ENCODE results near the gene HABP2. TPM values are rescaled to one million over a fixed set of nuclear protein-coding genes. Genes with fewer than 3 reads are reported as not detected.

HABP2 gene
- 1 to 10 TPM in 1 of 5 donors, under 1 TPM in 4; 0.15 to 1.3 (median 0.49) TPM for polyA plus RNA-seq (ENCODE audit: insufficient read depth in 1 of 5, insufficient read length in 5 of 5, low replicate concordance in 1 of 5)
- long read RNA-seq, donor 1, result 0 reads
- long read RNA-seq, donor 2, partial matches to known transcripts, result 0 of 1 reads
- long read RNA-seq, donor 2, other reads (novel, unspliced or antisense), result 0 of 1 reads
- long read RNA-seq, donor 3, result 0 reads
- long read RNA-seq, donor 4, result 0 reads
- long read RNA-seq, donor 5, result 0 reads
- long read RNA-seq, donor 6, result 0 reads
- long read RNA-seq, donor 7, result 0 reads
- long read RNA-seq, donor 8, result 0 reads

DNA sequence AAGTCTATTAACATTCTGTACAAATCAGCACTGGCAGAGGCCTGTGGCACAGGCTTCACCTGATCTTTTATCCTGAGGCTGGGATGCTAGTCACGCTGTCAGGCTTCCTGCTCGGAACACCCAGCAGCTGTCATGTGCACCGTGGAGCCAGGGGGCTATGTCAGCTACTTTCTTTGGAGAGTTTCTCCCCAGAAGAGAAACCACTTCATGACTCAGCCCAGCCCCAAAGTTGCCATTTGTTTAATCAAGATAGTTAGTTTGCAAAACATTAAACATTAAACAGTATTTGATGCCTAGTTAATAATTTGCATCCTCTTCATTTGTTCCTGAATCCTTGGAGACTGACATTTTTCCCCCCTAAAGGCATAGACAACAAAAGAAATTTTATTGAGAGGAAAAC lies at the start of gene HABP2:
HABP2 (plus strand) TSS at position 353 of the 400 bp plus-strand sequence. CDS start 69 bp downstream, outside the sequence.
- no peak for DNase-seq

DNA sequence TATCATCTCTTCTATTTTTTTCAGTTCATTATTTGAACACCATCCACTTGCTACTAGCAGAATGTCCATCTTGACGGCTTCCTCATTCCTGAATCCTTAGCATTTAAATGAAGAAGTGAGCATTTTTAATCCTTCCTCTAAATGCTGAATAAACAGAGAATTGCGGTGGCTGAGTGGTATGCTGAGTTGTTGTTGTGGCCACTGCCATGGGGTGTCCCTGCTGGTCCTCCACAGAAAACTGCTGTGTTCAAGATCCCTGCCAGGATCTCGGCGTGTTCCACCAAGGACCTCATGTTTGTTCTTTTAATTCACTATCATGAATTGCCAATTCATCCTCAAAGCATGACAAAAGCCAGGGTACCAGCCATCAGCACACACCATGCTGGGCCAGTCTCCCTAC lies 48.9 kb upstream of the HABP2 start:
- no peak for DNase-seq

DNA sequence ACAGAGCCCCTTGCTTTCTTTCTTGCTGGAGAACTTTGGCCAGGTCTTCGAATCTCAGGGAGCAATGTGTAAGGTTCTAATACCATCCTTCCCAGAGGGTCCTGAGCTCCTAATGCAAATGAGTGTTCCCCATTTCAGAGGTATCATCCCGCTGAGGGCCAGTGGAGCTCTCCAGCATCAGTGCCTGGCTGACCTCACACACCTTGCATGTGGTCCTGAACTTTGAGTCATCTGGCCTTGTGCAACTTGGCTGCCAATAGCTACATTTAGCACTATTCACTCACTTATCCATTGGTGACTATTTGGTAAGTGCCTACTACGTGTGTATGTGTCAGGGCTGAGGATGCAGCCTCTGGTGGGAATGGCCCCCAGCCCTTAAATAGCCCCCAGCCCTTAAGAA lies 48.4 kb upstream of the HABP2 start:
- no peak for DNase-seq

DNA sequence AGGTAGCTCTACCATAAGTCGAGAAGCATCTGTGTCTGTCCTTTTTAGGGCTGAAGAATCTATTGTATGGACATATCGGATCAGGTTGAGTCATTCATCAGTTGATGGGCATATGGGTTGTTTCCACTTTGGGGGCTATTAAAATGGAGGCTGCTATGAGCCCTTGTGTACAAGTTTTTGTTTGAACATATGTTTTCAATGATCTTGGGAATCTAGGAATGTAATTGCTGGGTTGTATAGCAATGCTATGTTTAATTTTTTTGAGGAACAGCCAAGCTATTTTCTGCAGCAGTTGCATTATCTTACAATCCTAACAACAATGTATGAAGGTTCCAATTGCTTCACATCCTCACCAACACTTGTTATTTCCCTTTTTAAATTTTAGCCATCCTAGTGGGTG lies 46.4 kb upstream of the HABP2 start:
- DNase-seq, result no peak

DNA sequence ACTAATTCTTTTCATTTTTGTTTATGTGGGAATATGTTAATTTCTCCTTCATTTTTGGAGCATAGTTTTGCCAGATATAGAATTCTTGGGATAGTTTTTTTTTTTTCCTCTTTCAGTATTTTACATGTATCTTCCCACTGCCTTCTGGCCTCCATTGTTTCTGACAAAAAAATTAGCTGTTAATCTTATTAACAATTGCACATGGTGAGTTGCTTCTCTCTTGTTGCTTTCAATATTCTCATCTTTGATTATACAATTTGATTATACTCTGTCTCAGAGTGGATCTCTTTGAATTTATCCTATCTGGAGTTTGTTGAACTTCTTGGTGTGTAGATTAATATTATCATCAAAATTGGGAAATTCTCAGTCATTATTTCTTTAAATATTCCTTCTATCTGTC lies 41.4 kb upstream of the HABP2 start:
- no peak for DNase-seq

DNA sequence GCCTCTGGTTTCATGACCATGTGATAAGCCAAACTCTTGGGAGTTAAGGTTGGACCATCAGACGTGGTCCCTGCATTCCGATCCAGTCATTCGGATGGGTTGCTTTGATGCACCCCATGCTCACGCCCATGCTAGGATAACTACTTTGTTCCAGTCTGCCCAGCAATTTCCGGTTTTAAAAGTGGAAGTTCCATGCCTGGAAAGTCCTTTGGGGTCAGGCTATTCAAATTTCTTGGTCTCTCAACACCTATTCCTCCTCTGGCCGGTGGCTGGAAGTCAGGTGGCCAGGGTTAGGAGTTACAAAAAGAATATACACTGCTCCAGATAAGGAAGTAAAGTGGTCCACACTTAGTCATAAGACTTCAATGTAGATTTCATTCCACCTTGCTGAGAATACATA lies 37.7 kb upstream of the HABP2 start:
- no peak for DNase-seq

DNA sequence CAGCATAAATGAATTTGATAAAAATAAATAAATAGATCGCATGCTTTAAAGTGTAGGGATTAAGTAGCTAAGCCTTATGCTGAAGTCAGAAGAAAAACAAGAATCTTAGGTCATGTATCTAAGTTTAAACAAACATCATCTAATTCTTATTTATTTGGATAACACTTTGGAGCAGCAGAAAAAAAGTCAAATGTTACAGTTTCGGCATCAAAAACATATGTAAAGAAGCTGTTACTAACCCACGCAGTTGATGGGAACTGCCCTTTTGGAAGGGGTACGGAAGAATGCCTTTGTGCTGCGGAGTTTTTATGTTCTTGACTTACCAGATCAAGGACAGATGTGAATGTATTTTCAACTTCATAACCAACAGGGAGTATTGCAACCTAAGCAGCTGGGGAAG lies 37.3 kb upstream of the HABP2 start:
- DNase-seq, result no peak

DNA sequence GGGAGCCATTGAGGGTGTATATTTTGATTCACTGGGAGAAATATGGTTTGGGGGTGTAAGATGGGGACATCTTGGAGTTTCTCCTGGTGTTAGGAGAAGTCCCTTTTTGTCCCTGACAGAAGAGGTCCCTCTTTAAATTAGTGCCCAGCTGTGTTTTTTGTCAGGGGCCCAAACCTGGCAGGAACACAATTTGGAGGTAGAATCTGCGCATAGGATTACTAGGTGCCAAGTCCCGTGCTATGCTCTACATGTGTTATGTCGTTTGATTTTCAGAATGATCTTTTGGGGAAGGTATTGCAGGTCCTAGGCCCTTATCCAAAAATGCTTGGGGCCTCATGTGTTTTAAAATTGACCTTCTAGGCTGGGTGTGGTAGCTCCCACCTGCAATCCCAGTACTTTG lies 36.8 kb upstream of the HABP2 start:
- no peak for DNase-seq

DNA sequence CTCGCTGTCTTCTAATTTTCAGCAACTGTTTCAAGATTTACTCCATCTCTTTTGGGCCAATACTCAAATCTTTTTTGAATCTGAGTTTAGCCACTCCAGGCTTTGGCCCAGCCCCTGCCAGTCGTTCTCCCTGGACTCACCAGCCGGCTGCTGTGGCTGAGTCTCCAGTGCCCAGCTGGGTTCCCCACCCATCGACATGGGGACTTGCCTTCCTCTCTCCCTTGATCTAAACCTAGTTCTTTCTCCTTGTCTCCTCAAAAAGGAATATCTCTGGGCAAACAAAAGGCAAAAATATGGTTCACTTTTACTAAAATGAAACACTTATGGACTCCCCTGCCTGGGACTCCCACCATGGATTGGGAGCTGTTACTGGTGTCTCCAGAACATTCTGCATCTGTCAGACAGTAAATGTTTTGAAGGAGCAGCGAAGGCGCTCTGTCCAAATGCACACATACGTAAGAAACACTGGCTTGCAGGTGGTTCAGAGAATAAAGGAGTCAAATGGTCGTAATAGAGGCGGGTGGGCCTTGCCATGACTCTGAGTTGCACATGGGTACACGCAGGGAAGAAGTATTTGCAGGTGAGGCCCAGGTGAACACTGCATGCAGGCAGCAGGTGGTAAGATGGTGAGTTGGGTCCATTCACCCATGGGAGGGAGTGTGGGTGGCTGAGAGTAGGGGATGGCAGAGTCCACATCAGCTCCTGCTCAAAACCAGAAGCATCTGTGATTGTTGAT lies 35.5 kb upstream of the HABP2 start:
- no peak for DNase-seq

DNA sequence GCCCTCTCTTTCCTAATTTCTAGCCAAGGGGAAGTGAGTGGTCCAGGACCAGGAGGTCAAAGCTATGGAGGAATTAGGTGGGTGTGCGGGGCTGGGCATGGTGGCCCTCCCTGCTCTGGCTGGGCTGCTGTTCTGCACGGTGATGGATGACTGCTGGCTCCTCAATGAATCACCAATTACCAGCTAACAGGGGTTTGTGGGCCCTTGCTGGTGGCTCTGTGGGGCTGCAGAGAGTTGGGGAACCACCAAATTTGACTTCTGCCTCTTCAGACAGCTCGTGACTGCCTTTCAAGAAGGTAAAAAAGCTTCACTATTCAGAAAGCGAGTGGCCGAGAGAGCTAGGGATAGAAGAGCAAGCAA lies 35.0 kb upstream of the HABP2 start:
- DNase-seq, result no peak

DNA sequence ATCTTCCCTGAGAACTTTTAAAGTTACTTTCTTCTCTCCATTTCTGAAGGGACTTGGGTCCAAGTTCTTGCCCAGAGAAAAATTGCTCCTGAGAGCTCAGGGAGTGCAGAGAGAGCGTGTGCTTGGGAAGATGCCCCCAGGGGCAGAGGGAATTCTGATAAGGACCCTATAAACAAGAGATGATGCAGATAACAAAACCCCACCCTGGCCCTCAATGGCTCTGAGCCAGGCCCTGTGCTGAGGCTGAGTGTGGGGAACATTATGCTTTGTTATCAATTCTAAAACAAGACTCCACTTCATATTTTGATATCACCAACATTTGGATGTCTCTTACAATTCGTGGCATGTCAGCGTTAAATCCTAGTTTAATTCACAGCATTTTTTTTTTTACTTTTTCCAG lies 34.4 kb upstream of the HABP2 start:
- DNase-seq, result no peak

DNA sequence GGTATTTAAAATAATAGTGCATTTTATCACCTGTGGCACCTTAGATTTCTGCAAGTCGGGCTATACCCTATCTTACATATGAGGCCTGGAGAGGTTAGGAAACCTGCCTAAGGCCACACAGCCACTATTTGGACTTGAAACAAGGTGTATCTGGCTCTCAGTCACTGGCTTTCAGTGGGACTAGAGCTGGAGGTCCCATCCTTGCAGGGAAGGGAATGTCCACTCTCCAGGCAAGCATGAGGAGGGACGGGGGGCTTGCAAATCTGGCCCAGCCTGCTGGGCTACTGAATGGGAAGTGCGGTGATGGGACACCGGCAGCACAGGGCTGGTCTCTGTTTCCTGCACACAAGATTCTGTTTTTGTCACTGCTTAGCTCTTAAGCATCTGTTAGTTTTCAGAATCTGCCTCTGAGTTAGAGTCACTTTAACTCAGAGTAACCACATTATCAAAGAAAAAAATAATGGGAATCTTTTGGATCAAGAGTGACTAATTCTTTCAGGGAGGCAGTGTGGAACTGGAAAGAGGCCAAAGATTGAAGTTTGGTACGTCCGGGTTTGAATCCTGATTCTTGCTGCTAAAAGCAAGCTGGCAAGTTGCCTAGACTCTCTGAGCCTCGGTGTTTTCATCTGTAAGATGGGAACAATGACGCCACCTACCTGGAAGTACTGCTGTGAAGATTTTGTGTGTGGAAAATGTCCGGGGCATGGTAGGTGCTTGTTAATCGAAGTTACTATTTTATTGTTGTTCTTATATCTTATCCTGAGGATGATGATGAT lies 33.8 kb upstream of the HABP2 start:
- no peak for DNase-seq

DNA sequence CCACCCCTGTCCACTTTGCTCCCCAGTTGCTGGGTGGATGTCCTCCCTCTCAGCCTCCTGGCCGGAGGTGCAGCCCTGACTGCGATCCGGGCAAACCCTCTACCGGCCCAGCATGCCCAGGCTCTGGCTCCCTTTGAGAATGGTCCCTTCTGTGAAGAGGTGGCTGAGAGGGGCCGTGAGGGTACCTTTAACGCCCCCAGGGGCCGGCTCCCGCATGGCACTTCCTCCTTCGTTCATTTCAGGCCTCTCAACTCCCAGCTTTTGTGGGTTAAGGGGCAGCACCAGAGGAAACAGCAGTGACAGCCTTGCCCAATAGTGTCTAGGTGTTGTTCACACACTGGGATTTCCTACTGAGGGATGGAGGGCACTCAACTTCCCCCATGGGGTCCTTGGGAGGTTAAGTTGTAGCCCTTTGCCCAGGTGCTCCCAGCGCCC lies 33.2 kb upstream of the HABP2 start:
- DNase-seq, result no peak

DNA sequence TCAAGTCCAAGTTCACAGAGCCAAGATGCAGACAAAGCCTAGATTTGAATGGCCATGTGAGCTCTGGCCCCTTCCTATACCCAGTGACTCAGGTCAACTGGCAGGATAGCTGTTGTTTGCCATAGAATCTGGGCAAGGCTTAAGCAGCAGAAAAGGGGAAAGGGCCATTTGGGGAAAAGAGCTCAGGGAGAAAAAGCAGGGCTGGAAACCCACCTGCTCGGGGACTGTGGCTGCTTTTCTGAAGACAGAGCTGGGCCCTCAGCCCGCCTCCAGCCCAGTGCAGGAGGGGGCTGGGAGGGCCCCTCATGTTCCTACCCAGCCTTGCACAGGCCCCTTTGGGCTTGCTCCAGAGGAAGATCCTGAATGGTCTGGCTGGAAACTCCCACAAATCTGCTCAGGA lies 32.6 kb upstream of the HABP2 start:
- DNase-seq, result no peak

DNA sequence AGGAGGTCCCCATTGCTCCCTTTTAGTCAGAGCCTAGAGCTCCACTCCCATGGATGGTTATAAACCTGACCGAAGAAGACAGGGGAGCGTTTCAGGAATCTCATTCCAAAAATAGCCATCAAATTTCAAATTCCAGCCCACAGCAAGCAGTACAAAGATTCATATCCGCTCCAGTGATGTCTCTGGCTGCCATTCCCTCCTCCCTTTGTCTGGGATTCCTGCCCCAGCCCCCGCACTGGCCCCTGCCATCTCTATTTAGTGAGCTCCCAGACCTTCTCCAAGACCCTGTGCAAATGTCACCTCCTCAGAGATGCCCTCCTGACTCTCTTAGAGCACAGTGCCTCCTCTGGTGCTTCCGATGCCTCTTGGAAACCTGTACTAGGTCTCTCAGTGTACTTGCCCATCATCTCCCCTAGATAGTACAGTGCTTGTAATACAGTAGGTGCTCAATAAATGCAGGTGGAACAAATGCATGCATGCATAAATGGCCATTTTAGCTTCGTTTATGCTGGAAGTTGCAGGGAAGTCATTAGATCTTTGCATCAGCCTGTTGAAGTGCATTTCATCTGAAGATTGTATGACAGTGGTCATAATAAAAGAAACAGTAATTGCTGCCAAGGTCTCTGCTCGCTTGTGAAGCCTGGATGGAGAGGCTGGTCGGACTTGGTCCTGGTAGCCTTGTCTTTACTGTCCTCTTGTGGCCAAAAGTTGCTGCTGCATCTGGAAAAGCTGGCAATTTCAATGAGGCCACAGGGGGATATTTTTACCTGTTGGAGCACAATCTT lies 32.0 kb upstream of the HABP2 start:
- DNase-seq, result peak; percentile 65 to 81

DNA sequence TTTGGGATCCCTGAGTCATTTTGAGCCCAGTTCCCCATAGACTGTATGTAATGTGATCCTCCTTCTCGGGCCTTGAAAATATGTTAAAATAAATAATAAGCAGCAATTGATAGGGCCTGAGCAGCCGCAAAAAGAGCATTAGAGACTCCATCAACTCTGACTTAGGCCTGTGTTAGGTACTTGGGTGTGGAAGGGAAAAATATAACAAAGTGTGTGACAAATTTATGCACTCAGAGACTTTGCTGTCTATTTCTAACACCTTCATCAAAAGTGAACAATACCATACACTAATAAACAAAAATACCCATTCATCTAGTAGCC lies 31.4 kb upstream of the HABP2 start:
- DNase-seq, result no peak

DNA sequence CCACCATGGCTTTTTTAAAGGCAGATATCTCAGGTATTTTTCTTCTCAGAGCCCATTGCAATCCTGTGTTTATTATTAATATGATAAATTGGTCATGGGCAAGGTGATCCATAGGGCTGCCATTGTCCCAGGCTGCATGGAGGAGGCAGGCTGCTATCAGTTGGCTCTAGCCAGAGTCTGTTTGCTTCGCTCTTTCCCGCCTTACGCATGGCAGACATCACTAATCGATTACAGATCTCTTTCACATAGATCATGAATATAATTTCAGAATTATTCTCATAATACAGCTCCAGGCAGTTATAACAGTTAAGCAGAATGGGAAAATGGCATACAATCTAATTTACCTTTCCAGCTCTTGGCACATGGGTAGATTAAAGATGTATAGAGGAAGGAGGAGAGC lies 30.4 kb upstream of the HABP2 start:
- no peak for DNase-seq

DNA sequence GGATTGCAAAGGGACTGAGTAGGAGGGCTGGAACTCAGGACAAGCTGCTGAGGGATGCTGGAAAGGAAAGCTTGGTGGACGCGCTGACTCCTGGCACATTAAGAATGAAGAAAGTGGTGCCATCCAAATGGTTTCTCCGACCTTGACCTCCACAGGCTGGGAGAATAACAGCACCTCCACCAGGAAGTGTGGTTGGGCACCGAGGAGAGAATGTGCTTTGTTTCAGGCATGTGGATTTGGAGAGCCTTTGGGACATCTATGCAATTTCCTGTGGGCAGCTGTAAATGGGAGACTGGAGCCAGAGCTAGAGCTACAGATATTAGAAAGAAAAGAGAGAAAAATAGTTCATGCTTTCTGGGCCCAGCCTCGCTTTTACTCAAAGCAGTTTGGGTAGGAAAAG lies 29.8 kb upstream of the HABP2 start:
- no peak for DNase-seq

DNA sequence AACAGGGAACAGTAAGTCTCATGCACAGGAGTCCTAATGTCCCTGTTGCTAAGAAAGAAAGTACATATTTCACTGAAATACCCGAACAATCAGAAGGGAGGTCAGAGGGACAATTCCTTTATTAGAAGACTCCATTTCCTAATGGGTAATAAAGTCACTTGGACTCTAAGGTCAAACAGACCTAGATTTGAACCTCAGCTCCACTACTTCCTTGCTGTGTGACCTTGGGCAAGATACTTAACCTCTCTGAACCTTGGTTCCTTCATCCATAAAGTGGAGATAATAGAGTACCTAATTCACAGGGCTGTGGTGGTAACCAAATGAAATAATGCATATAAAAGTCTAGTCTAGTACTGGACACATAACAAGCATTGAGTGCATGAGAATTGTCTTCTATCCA lies 29.2 kb upstream of the HABP2 start:
- DNase-seq, result no peak

DNA sequence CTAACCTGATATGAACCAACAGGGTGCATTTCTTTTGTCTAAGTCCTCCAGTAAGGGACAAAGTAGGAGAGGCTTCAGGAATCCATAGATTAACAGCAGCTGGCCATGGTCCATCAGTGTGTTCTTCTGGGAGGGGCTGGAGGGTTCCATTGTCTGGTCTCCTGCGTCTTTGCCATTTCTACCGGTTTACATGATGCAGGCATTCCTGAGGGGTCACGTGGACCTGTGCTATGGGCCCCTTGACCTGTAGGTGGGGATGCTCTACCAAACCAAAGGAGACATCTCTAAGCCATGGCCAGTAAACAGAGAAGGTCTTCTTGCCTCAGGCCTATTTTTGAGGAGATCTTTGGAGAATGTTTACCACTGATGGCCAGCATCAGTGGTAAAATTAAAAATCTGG lies 28.7 kb upstream of the HABP2 start:
- no peak for DNase-seq

DNA sequence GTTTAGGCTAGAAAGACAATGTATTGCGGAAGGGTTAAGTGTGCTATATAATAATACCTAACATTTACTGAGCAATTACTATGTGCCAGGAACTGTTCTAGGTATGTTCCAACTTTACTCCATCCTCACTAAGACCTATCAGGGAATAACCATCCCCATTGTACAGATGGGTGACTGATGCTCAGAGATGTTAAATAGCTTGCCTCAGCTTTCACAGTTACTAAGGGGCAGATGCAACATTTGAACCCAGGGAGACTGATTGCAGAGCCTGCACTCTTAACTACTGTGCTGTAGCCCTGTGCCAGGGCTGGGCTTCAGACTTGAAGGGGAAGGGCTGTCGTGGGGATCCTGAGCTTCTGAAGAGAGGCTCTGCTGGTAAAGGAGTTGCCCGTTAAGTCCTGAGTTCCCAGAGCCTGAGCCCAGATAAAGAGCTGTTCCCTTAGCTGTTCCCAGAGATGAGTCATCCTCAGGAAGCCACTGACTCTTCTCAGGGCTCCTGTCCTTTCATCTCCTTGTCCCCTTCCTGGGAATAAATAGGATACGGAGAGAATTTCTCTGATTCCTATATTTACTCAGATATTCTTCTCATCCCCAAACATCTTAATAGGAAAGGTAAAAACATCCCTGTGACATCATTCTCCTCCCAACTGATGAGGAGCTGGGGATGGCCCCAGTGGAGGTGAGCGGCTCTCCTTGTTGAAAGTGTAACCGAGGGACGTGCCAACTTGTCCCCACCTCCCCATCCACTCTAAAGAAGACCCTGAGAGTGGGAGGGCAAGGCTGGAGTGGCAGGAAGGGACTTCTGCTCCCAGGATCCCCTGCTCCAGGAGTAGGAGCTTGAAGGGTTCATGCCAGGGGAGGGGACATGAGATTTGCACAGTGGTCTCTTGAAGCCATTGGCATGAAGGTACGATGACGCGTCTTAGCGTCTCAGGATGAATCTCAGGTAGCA lies 28.0 kb upstream of the HABP2 start:
- no peak for DNase-seq
